K562 (cell line): ENCODE data around the gene NFATC4. TPM values are rescaled to one million over a fixed set of nuclear protein-coding genes. Genes with fewer than 3 reads are reported as not detected.

Source experiments
- KLF13 ChIP-seq: fragments of 450-650 bp; IDR thresholded peaks from 2 replicates; pipeline ENCODE4 v1.6.1; 2016; ENCODE audit warnings: missing genetic modification characterization, low read depth, mild to moderate bottlenecking, missing compliant biosample characterization, moderate library complexity, borderline replicate concordance
- KLF6 ChIP-seq: fragments of 250-450 bp; sonication (Bioruptor Pico); IDR thresholded peaks from 2 replicates; pipeline ENCODE4 v1.4.0; 2020; ENCODE audit warnings: mild to moderate bottlenecking, moderate library complexity, borderline replicate concordance
- MTA2 ChIP-seq: fragments of 450-650 bp; IDR thresholded peaks from 2 replicates; pipeline ENCODE4 v1.6.1; 2016; ENCODE audit warnings: low read depth
- PML ChIP-seq: IDR thresholded peaks from 2 replicates; pipeline ENCODE4 v1.6.1; 2012; ENCODE audit warnings: low read length, inconsistent platforms
- ZBTB33 ChIP-seq: sonication (generic); formaldehyde crosslinking; IDR thresholded peaks from 2 replicates; pipeline ENCODE4 v1.8.1; 2023; ENCODE audit warnings: mild to moderate bottlenecking, missing genetic modification reagents
- ZNF274 ChIP-seq: IDR thresholded peaks from 2 replicates; pipeline ENCODE4 v1.6.1; 2011; ENCODE audit warnings: low read depth, mild to moderate bottlenecking, low read length, moderate library complexity, borderline replicate concordance
- polyA plus RNA-seq, 8 experiments: library from polyadenylated mRNA; depleted of rRNA in 4 of 8; stranded (reverse) in 5 of 8; unstranded in 3 of 8; fragments of >200 nt; fragmentation: Nextera tagmentation in 2 of 8; fragmentation: Illumina TruSeq in 1 of 8; extraction: Ambion mirVana in 2 of 8; extraction: Trizol in 1 of 8; gene quantifications; 2 replicates each; pipeline versions ENCODE4 v1.2.1 to v1.2.3, GENCODE V29; 2011 to 2014; ENCODE audit warnings: inconsistent platforms in 1 of 8, missing spikeins in 1 of 8
- total RNA-seq, 7 experiments: library from RNA; depleted of rRNA in 6 of 7; stranded (reverse); fragments of >200 nt in 6 of 7; fragmentation: Illumina TruSeq in 2 of 7; extraction: Trizol in 2 of 7; gene quantifications; 2 replicates each; pipeline versions ENCODE4 v1.2.1 to v1.2.3, GENCODE V29; 2011 to 2021; ENCODE audit warnings: low replicate concordance in 1 of 7
- TF ChIP-seq, protein P1 (sequence below): fragments of 250-450 bp; sonication (Bioruptor Pico); IDR thresholded peaks from 2 replicates; pipeline ENCODE4 v1.8.0; 2021; ENCODE audit warnings: moderate library complexity, mild to moderate bottlenecking, inconsistent platforms

The NFATC4 gene
- total and polyA plus RNA-seq, 9 of the 15 experiments (the other 6 are each of a cell fraction or from before 2014, with no cell fraction given) = 0.25 to 3.8 (median 0.78) TPM; not detected in 1

- TF ChIP-seq KLF6 (CRISPR knock-in tag) (no peak), ZBTB33 (peak; percentile 96), MTA2 (no peak), ZNF274 (no peak), KLF13 (tag) (no peak), PML (no peak)
- TF ChIP-seq, protein P1, sequence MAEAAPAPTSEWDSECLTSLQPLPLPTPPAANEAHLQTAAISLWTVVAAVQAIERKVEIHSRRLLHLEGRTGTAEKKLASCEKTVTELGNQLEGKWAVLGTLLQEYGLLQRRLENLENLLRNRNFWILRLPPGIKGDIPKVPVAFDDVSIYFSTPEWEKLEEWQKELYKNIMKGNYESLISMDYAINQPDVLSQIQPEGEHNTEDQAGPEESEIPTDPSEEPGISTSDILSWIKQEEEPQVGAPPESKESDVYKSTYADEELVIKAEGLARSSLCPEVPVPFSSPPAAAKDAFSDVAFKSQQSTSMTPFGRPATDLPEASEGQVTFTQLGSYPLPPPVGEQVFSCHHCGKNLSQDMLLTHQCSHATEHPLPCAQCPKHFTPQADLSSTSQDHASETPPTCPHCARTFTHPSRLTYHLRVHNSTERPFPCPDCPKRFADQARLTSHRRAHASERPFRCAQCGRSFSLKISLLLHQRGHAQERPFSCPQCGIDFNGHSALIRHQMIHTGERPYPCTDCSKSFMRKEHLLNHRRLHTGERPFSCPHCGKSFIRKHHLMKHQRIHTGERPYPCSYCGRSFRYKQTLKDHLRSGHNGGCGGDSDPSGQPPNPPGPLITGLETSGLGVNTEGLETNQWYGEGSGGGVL (CRISPR knock-in tag) = no peak
- TF ChIP-seq, all 486 proteins: peak for 2
These were observed 2.2 kb upstream of the NFATC4 start (continued) for GRCh38 chr14:24365600-24366412.
